ENCODE measurements around the gene CLTRN.

Gene CLTRN

GRCh38 chrX:15674841-15675489 is 10.4 kb upstream of the CLTRN start (continued):
- peak; percentile 82 for TF ChIP-seq INSM2 (tag by site-specific recombination; IDR thresholded peaks at IDR 0.05)
- TF ChIP-seq KLF1 (tag by site-specific recombination; IDR thresholded peaks at IDR 0.05) = no peak
- TF ChIP-seq ZNF776 (tag by site-specific recombination; IDR thresholded peaks at IDR 0.05; ENCODE audit: borderline replicate concordance) = no peak
- TF ChIP-seq ZBTB48 (tag by site-specific recombination; IDR thresholded peaks at IDR 0.05) = peak; percentile 95
- peak; percentile 65; the same call in 1 of the 2 replicates for TF ChIP-seq SP7 (tag by site-specific recombination; IDR thresholded peaks at IDR 0.05)
- peak; percentile 72; the same call in 1 of the 2 replicates for TF ChIP-seq SCRT1 (tag by site-specific recombination; IDR thresholded peaks at IDR 0.05; ENCODE audit: borderline replicate concordance)
- TF ChIP-seq ZNF600 (tag by site-specific recombination; IDR thresholded peaks at IDR 0.05) = no peak; the same call in 1 of the 2 replicates
- peak; percentile 60; the same call in 1 of the 2 replicates for TF ChIP-seq ZNF324 (tag by site-specific recombination; IDR thresholded peaks at IDR 0.05)
- no peak for TF ChIP-seq ZNF16 (tag by site-specific recombination; IDR thresholded peaks at IDR 0.05; ENCODE audit: low read depth)
- no peak for TF ChIP-seq ZNF280D (tag by site-specific recombination; IDR thresholded peaks at IDR 0.05)

GRCh38 chrX:15674514-15674840 is 9.9 kb upstream of the CLTRN start:
- POLR2A ChIA-PET = interaction anchor here (0.9 to 1.0 kb wide), 2 partner anchors 64 to 180 kb away, joined by 3 to 4 read pairs; partner anchors contain the start of genes AP1S2 and CA5B
- Histone ChIP-seq H3K36me3 (ENCODE audit: control insufficient read depth in 2 of 2, insufficient read depth in 1 of 2, low read length in 2 of 2) (peaks cover 3 to 16% of the 10 kb centered on the region in 2 experiments; a peak in 2 of 3 replicates), H3K9me3 (ENCODE audit: control insufficient read depth, insufficient read depth, low read depth, low read length) (no peaks in the 10 kb centered on the region), H3K4me3 (ENCODE audit: low read depth, low read length) (peak overlapping the region; percentile 95), H3K4me1 (ENCODE audit: control insufficient read depth, insufficient read depth, low read length) (peaks cover 3% of the 10 kb centered on the region; the same call in 1 of the 2 replicates), H3K27ac (ENCODE audit: extremely low read depth, low read depth, low read length) (peak overlapping the region; percentile 95)
- 0 out of 2 replicates have a peak, but pooled peaks have one; percentile 7 for TF ChIP-seq ZNF518A (tag by site-specific recombination; conservative IDR thresholded peaks at IDR 0.05; ENCODE audit: low read depth)
- TF ChIP-seq ZSCAN16 (tag by site-specific recombination; IDR thresholded peaks at IDR 0.05) = no peak
- TF ChIP-seq PRDM6 (tag by site-specific recombination; IDR thresholded peaks at IDR 0.05) = no peak
- TF ChIP-seq ZNF692 (tag by site-specific recombination; IDR thresholded peaks at IDR 0.05) = peak; percentile 95
- TF ChIP-seq TRIM28 (IDR thresholded peaks at IDR 0.05; ENCODE audit: borderline replicate concordance, low read length) = no peak
- TF ChIP-seq ZFP69B (tag by site-specific recombination; IDR thresholded peaks at IDR 0.05) = peak; percentile 96
- CTCF ChIA-PET = interaction anchor here (0.9 to 1.5 kb wide), 2 partner anchors 13 to 106 kb away, joined by 3 to 6 read pairs; no protein-coding TSS in a partner anchor
